NB4 (cell line): ENCODE results near the gene IL16.

Experiments used
- DNase-seq: peaks from one replicate; pipeline ENCODE4 v3.0.0; 2010; ENCODE audit warnings: low read depth
- H3K4me3 ChIP-seq: one replicate; pipeline ENCODE4 v1.5.1; 2011; ENCODE audit warnings: mild to moderate bottlenecking, low read depth, low read length, moderate library complexity
- MYC ChIP-seq: IDR thresholded peaks from 2 replicates; pipeline ENCODE4 v1.6.1; 2011; ENCODE audit warnings: low read depth, low read length
- POLR2A ChIP-seq: IDR thresholded peaks from 2 replicates; pipeline ENCODE4 v1.6.1; 2011; ENCODE audit warnings: mild to moderate bottlenecking; ENCODE audit not compliant: insufficient read length; ENCODE audit errors: extremely low read depth
- TF ChIP-seq, protein P1 (sequence below): IDR thresholded peaks from one replicate; pipeline ENCODE4 v1.5.1; 2012; ENCODE audit warnings: low read depth, low read length
- TF ChIP-seq, protein P2 (sequence below): IDR thresholded peaks from 2 replicates; pipeline ENCODE4 v1.6.1; 2011; ENCODE audit warnings: low read depth, low read length

IL16 gene

DNA sequence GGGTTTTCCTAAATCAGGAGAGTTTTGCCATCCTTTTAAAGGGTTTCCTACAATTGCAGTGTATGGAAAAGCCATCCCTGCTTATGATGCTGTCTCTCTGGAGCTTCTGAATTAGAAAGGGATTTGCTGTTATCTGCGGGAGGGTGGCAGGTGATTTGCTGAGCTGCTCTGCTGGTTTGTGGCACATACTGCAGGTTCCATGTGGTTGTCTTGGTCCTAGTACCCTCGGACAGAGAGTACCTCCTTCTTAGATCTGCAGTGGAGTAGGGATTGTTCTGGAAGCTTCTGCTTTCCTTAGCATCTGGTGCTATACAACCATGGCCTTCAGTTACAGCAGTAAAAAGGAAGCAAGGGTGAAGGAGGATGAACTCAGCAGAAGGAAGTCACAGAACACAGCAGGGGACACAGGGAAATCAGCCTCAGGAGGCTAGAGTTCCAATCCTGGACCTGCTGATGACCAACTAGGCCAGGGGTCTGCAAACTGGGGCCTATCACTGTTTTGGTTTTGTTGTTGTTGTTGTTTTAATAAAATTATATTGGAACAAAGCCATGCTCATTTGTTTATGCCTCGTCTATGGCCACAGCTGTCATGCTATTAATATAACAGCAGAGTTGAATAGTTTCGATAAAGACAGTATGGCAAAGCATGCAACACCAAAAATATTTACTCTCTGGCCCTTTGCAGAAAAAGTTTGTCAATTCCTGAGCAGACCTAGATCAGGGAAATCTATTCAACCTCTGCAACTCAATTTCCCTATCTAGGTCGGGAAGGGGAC, 87.8 kb downstream of the IL16 start:
- TF ChIP-seq MYC, result no peak
- TF ChIP-seq, protein P1, sequence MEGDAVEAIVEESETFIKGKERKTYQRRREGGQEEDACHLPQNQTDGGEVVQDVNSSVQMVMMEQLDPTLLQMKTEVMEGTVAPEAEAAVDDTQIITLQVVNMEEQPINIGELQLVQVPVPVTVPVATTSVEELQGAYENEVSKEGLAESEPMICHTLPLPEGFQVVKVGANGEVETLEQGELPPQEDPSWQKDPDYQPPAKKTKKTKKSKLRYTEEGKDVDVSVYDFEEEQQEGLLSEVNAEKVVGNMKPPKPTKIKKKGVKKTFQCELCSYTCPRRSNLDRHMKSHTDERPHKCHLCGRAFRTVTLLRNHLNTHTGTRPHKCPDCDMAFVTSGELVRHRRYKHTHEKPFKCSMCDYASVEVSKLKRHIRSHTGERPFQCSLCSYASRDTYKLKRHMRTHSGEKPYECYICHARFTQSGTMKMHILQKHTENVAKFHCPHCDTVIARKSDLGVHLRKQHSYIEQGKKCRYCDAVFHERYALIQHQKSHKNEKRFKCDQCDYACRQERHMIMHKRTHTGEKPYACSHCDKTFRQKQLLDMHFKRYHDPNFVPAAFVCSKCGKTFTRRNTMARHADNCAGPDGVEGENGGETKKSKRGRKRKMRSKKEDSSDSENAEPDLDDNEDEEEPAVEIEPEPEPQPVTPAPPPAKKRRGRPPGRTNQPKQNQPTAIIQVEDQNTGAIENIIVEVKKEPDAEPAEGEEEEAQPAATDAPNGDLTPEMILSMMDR, result no peak
- TF ChIP-seq POLR2A, result no peak
- TF ChIP-seq, protein P2, sequence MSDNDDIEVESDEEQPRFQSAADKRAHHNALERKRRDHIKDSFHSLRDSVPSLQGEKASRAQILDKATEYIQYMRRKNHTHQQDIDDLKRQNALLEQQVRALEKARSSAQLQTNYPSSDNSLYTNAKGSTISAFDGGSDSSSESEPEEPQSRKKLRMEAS, result no peak
- no peak for DNase-seq
- H3K4me3 ChIP-seq, result no peak overlapping the region

DNA sequence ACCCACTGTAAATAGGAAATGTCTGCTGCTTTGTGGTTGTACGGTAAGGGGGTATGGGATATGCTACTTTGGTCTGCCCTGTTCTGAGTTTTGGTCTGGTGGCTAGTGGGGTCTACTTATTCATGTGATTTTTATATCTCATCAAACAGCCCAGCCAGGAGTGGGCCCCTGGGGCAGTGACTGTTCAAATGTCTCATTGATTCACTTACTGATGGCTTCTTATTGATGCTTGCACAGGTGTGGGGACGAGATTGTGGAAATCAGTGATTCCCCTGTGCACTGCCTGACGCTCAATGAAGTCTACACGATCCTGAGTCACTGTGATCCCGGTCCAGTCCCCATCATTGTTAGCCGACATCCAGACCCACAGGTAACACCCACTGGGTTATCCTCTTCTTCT, 88.8 kb downstream of the IL16 start:
- no peak overlapping the region for H3K4me3 ChIP-seq
- TF ChIP-seq, protein P1, result no peak
- TF ChIP-seq POLR2A (no peak), MYC (no peak)
- TF ChIP-seq, protein P2, result no peak
- DNase-seq, result no peak

DNA sequence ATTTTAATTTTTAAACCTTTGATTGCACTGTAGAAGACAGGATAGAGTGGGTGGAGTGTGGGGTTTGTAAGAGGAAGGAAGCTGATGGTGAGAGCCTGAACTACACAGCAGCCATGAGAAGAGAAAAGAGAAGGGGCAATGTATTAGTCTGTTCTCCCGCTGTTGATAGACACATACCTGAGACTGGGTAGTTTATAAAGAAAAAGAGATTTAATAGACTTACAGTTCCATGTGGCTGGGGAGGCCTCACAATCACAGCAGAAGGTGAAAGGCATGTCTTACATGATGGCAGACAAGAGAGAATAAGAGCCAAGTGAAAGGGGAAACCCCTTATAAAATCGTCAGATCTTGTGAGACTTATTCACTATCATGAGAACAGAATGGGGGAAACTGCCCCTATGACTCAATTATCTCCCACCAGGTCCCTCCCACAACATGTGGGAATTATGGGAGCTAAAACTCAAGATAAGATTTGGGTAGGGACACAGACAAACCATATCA, 90.0 kb downstream of the IL16 start:
- no peak for DNase-seq
- no peak for TF ChIP-seq POLR2A
- TF ChIP-seq, protein P2, result no peak
- TF ChIP-seq, protein P1, result no peak
- no peak for TF ChIP-seq MYC
- H3K4me3 ChIP-seq, result no peak overlapping the region

DNA sequence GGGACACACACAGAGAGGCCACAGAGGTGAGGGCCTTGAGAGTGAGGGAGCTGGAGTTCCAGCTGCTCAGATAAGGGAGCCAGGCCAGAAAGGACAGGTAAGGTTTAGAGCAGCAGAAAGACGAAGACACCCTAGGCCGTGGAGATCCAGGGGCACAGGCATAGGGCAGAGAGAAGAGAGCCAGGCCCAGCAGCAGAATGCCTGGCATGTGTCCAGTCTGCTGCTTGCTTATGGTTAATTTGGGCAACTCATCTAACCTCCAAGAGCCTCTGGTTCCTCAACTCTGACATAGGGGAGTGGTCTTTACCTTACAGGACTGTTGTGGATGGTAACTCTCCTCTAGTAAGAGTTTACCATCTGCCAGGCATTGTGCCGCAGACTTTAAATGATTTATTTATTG, 91.4 kb downstream of the IL16 start:
- no peak for TF ChIP-seq POLR2A
- TF ChIP-seq, protein P2, result no peak
- TF ChIP-seq, protein P1, result no peak
- no peak for TF ChIP-seq MYC
- DNase-seq, result no peak

DNA sequence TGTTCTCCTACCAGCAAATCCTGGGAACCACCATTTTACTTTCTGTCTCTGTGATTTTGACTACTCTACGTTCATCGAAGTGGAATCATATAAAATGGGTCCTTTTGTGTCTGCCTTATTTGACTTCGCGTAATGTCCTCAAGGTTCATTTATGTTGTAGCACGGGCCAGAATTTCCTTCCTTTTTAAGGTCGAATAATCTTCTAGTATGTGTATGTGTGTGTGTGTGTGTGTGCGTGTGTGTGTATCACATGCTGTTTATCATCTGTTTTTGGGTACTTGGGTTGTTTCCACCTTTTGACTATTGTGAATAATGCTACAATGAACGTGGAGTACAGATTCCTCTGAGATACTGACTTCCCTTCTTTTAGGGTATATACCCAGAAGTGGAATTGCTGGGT, 91.9 kb downstream of the IL16 start:
- DNase-seq, result no peak
- no peak for TF ChIP-seq POLR2A
- TF ChIP-seq, protein P2, result no peak
- TF ChIP-seq, protein P1, result no peak
- TF ChIP-seq MYC, result no peak
- H3K4me3 ChIP-seq, result no peak overlapping the region

More for the DNA sequence above, 91.4 kb downstream of the IL16 start:
- H3K4me3 ChIP-seq, result no peak overlapping the region
